SK-N-SH (cell line): Measurements from ENCODE around the gene CNPY2. TPM values are rescaled to one million over a fixed set of nuclear protein-coding genes. Genes with fewer than 3 reads are reported as not detected.

Experiments used
- CTCF ChIA-PET: fragments of 300-600, 350-600 bp; formaldehyde crosslinking; extraction: SDS; loops from one replicate; lab custom pipeline; 2021; lab: Yijun Ruan, JAX
- POLR2A ChIA-PET: fragments of 350-600 bp; sonication (Branson Sonifier 250); formaldehyde crosslinking; extraction: SDS; loops from one replicate; lab custom pipeline; 2020; ENCODE audit warnings: antibody characterized with exemption, inconsistent platforms; lab: Yijun Ruan, JAX
- DNase-seq: peaks from one replicate; pipeline ENCODE4 v3.0.0; 2012
- H2AFZ ChIP-seq: fragments of 200-600 bp; sonication (generic); 2 replicates; pipeline ENCODE4 v1.8.1; 2016; ENCODE audit warnings: antibody characterized with exemption, mild to moderate bottlenecking, low read depth
- H3F3A ChIP-seq: fragments of 200-600 bp; sonication (generic); replicated peaks from 2 replicates; pipeline ENCODE3; 2016; ENCODE audit warnings: antibody characterized with exemption, mild to moderate bottlenecking; ENCODE audit not compliant: insufficient read depth
- H3K27ac ChIP-seq, 2 experiments: fragments of 200-500 bp in 1 of 2; fragments of 200-600 bp in 1 of 2; sonication (Bioruptor generic) in 1 of 2; sonication (generic), shearing (Covaris generic) in 1 of 2; 2 replicates each; pipeline versions ENCODE4 v1.5.1 to v1.6.1; 2014 to 2016; ENCODE audit warnings: low read depth in 2 of 2, inconsistent platforms in 1 of 2, low read length in 1 of 2, mild to moderate bottlenecking in 1 of 2, mixed read lengths in 1 of 2
- H3K27me3 ChIP-seq: fragments of 200-600 bp; sonication (generic), shearing (Covaris generic); 2 replicates; pipeline ENCODE4 v1.6.1; 2016; ENCODE audit warnings: mixed run types; ENCODE audit not compliant: insufficient read depth
- H3K36me3 ChIP-seq, 2 experiments: fragments of 200-500 bp in 1 of 2; fragments of 200-600 bp in 1 of 2; sonication (Bioruptor generic) in 1 of 2; sonication (generic) in 1 of 2; replicated peaks in 1 of 2; 2 replicates each; pipeline versions ENCODE3 to v1.5.1; 2014 to 2016; ENCODE audit warnings: low read length in 1 of 2, mild to moderate bottlenecking in 1 of 2; ENCODE audit not compliant: insufficient read depth in 2 of 2, control insufficient read depth in 1 of 2
- H3K4me1 ChIP-seq, 2 experiments: fragments of 200-500 bp in 1 of 2; fragments of 200-600 bp in 1 of 2; sonication (Bioruptor generic) in 1 of 2; sonication (generic), shearing (Covaris generic) in 1 of 2; 2 replicates each; pipeline versions ENCODE4 v1.5.1 to v1.6.1; 2014 to 2016; ENCODE audit warnings: low read depth in 1 of 2, low read length in 1 of 2, mixed run types in 1 of 2; ENCODE audit not compliant: insufficient read depth in 2 of 2, control insufficient read depth in 1 of 2
- H3K4me2 ChIP-seq: fragments of 200-600 bp; sonication (generic), shearing (Covaris generic); 2 replicates; pipeline ENCODE4 v1.6.1; 2017; ENCODE audit warnings: mixed run types
- H3K4me3 ChIP-seq, 2 experiments: fragments of 200-500 bp in 1 of 2; fragments of 200-600 bp in 1 of 2; sonication (Bioruptor generic) in 1 of 2; sonication (generic), shearing (Covaris generic) in 1 of 2; 2 replicates each; pipeline versions ENCODE4 v1.5.1 to v1.8.1; 2014 to 2016; ENCODE audit warnings: low read depth in 2 of 2, inconsistent platforms in 1 of 2, low read length in 1 of 2, mild to moderate bottlenecking in 1 of 2, mixed read lengths in 1 of 2, moderate library complexity in 1 of 2
- H3K79me2 ChIP-seq: fragments of 200-600 bp; sonication (generic); 2 replicates; pipeline ENCODE4 v1.8.1; 2017; ENCODE audit warnings: mild to moderate bottlenecking; ENCODE audit not compliant: insufficient read depth
- H3K9ac ChIP-seq: fragments of 200-600 bp; sonication (generic); 2 replicates; pipeline ENCODE4 v1.6.1; 2017; ENCODE audit warnings: mixed run types
- H3K9me2 ChIP-seq: fragments of 200-600 bp; sonication (generic); 2 replicates; pipeline ENCODE4 v1.6.1; 2017; ENCODE audit warnings: mixed run types
- H3K9me3 ChIP-seq: fragments of 200-600 bp; sonication (generic); 2 replicates; pipeline ENCODE4 v1.6.1; 2017; ENCODE audit warnings: mixed run types, mild to moderate bottlenecking, moderate library complexity
- H4K20me1 ChIP-seq: fragments of 200-600 bp; sonication (generic); 2 replicates; pipeline ENCODE4 v1.6.1; 2017; ENCODE audit warnings: mild to moderate bottlenecking, mixed run types; ENCODE audit not compliant: insufficient read depth
- ELF1 ChIP-seq: IDR thresholded peaks from 2 replicates; pipeline ENCODE4 v1.4.0; 2012
- EP300 ChIP-seq, 2 experiments: IDR thresholded peaks; 2 replicates each; pipeline versions ENCODE4 v1.4.0 to v1.6.1; 2012; ENCODE audit warnings: borderline replicate concordance in 1 of 2, low read depth in 1 of 2, low read length in 1 of 2
- EZH2phosphoT487 ChIP-seq: fragments of 200-600 bp; sonication (generic); IDR thresholded peaks from 2 replicates; pipeline ENCODE4 v1.6.1; 2017; ENCODE audit warnings: low read depth, mixed run types, mild to moderate bottlenecking, antibody characterized with exemption, moderate library complexity, borderline replicate concordance
- FOXM1 ChIP-seq: IDR thresholded peaks from 2 replicates; pipeline ENCODE4 v1.4.0; 2012; ENCODE audit warnings: low read depth, mild to moderate bottlenecking
- GABPA ChIP-seq: IDR thresholded peaks from 2 replicates; pipeline ENCODE4 v1.4.0; 2012; ENCODE audit warnings: low read depth, mild to moderate bottlenecking
- GATA2 ChIP-seq: sonication (generic); formaldehyde crosslinking; IDR thresholded peaks from 2 replicates; pipeline ENCODE4 v1.5.0; 2020; ENCODE audit warnings: mild to moderate bottlenecking, missing genetic modification reagents
- JUND ChIP-seq: IDR thresholded peaks from 2 replicates; pipeline ENCODE4 v1.4.0; 2012
- MEF2A ChIP-seq: IDR thresholded peaks from 2 replicates; pipeline ENCODE4 v1.4.0; 2012; ENCODE audit warnings: low read depth, borderline replicate concordance
- RAD21 ChIP-seq: IDR thresholded peaks from 2 replicates; pipeline ENCODE4 v1.6.1; 2012; ENCODE audit warnings: mild to moderate bottlenecking, low read length
- RCOR1 ChIP-seq: fragments of 150-350 bp; IDR thresholded peaks from 2 replicates; pipeline ENCODE4 v1.6.1; 2017; ENCODE audit warnings: antibody characterized with exemption, low read length
- RFX5 ChIP-seq: IDR thresholded peaks from 2 replicates; pipeline ENCODE4 v1.6.1; 2012; ENCODE audit warnings: mild to moderate bottlenecking, improper control_type of control experiment, low read length
- RXRA ChIP-seq: IDR thresholded peaks from 2 replicates; pipeline ENCODE4 v1.4.0; 2012; ENCODE audit warnings: low read depth, mild to moderate bottlenecking, borderline replicate concordance
- SMC3 ChIP-seq: IDR thresholded peaks from 2 replicates; pipeline ENCODE4 v1.6.1; 2012; ENCODE audit warnings: low read depth, low read length, improper control_type of control experiment
- TCF12 ChIP-seq: IDR thresholded peaks from 2 replicates; pipeline ENCODE4 v1.4.0; 2012
- WGBS: methylation state at CpG from one replicate; pipeline ENCODE4 v1.1.6; 2017; ENCODE audit warnings: low lambda C conversion rate; 5-methylcytosine and 5-hydroxymethylcytosine counted together
- polyA plus RNA-seq, 3 experiments: library from polyadenylated mRNA; depleted of rRNA; stranded (reverse); fragments of >200 nt; gene quantifications; 2 replicates each; pipeline ENCODE4 v1.2.3, GENCODE V29; 2012
- TF ChIP-seq, protein P1 (sequence below): IDR thresholded peaks from 2 replicates; pipeline ENCODE4 v1.4.0; 2012; ENCODE audit warnings: low read depth, borderline replicate concordance
- TF ChIP-seq, protein P2 (sequence below): fragments of 150-350 bp; IDR thresholded peaks from 2 replicates; pipeline ENCODE4 v1.6.1; 2017; ENCODE audit warnings: antibody characterized with exemption, low read length, low read depth, borderline replicate concordance
- TF ChIP-seq, protein P3 (sequence below): IDR thresholded peaks from 2 replicates; pipeline ENCODE4 v1.4.0; 2012; ENCODE audit warnings: low read depth, borderline replicate concordance
- TF ChIP-seq, protein P4 (sequence below): fragments of 200-600 bp; sonication (generic); IDR thresholded peaks from 2 replicates; pipeline ENCODE4 v1.6.1; 2017; ENCODE audit warnings: antibody characterized with exemption, mild to moderate bottlenecking, moderate library complexity

Gene CNPY2
- polyA plus RNA-seq, 1 of the 3 experiments (the other 2 are of a cell fraction): 191 TPM

GRCh38 chr12:56339158-56339422, 23.3 kb upstream of the CNPY2 start:
- ChIA-PET POLR2A (interaction anchor here (0.6 kb wide), 1 partner anchor 21 kb away, joined by 3 read pairs; the partner anchor contains the start of gene STAT2), CTCF (no interaction called here)
- no peak for TF ChIP-seq EP300 (IDR thresholded peaks at IDR 0.05; ENCODE audit: borderline replicate concordance in 1 of 2, low read depth in 1 of 2, low read length in 1 of 2)
- TF ChIP-seq, protein P1, sequence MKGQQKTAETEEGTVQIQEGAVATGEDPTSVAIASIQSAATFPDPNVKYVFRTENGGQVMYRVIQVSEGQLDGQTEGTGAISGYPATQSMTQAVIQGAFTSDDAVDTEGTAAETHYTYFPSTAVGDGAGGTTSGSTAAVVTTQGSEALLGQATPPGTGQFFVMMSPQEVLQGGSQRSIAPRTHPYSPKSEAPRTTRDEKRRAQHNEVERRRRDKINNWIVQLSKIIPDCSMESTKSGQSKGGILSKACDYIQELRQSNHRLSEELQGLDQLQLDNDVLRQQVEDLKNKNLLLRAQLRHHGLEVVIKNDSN: no peak
- no peak for TF ChIP-seq GABPA
- TF ChIP-seq, protein P2, sequence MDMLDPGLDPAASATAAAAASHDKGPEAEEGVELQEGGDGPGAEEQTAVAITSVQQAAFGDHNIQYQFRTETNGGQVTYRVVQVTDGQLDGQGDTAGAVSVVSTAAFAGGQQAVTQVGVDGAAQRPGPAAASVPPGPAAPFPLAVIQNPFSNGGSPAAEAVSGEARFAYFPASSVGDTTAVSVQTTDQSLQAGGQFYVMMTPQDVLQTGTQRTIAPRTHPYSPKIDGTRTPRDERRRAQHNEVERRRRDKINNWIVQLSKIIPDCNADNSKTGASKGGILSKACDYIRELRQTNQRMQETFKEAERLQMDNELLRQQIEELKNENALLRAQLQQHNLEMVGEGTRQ: no peak
- TF ChIP-seq RFX5: no peak
- TF ChIP-seq SMC3: no peak
- no peak for TF ChIP-seq EZH2phosphoT487
- no peak for TF ChIP-seq RXRA
- TF ChIP-seq, protein P3, sequence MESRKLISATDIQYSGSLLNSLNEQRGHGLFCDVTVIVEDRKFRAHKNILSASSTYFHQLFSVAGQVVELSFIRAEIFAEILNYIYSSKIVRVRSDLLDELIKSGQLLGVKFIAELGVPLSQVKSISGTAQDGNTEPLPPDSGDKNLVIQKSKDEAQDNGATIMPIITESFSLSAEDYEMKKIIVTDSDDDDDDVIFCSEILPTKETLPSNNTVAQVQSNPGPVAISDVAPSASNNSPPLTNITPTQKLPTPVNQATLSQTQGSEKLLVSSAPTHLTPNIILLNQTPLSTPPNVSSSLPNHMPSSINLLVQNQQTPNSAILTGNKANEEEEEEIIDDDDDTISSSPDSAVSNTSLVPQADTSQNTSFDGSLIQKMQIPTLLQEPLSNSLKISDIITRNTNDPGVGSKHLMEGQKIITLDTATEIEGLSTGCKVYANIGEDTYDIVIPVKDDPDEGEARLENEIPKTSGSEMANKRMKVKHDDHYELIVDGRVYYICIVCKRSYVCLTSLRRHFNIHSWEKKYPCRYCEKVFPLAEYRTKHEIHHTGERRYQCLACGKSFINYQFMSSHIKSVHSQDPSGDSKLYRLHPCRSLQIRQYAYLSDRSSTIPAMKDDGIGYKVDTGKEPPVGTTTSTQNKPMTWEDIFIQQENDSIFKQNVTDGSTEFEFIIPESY: no peak
- no peak for TF ChIP-seq TCF12
- TF ChIP-seq RCOR1: no peak
- no peak for TF ChIP-seq GATA2 (CRISPR knock-in tag)
- Histone ChIP-seq H4K20me1 (no peaks in the 10 kb centered on the region), H3K36me3 (peaks cover 20 to 21% of the 10 kb centered on the region in 2 experiments), H3K9ac (no peak overlapping the region), H3K27me3 (no peaks in the 10 kb centered on the region), H3K4me1 (no peaks in the 10 kb centered on the region; a peak in 1 of 4 replicates), H3K4me2 (no peak overlapping the region), H3K27ac (no peak overlapping the region), H3K9me3 (no peaks in the 10 kb centered on the region), H3K79me2 (no peaks in the 10 kb centered on the region), H3F3A (peaks cover 15% of the 10 kb centered on the region), H2AFZ (no peak overlapping the region), H3K4me3 (no peak overlapping the region), H3K9me2 (no peaks in the 10 kb centered on the region)
- 77% methylated on average over 1 of the region's 1 CpG for WGBS
- no peak for DNase-seq

DNA sequence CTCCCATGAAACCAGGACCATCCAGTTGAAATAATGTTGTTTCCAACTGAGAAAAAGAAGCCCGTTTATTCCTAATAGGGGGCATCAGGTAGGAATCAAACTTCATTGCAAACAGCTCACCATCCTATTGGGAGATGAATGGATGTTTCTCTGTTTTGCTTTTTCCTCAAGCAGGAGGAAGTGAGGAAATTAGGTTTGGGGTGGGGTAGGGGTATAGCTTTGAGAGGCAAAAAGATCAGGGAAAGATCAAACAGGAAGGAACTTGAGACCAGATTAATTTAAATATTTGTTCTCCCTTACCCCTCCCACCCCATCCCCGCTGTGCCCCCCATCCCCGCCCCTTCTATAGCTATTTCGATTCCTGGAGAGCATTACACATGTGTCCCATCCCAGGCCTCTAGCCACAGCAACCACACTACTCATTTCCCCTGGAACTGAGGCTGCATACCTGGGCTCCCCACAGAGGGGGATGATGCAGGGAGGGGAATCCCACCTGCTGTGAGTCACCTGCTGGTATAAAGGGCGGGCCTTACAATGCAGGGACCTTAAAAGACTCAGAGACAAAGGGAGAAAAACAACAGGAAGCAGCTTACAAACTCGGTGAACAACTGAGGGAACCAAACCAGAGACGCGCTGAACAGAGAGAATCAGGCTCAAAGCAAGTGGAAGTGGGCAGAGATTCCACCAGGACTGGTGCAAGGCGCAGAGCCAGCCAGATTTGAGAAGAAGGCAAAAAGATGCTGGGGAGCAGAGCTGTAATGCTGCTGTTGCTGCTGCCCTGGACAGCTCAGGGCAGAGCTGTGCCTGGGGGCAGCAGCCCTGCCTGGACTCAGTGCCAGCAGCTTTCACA, 22.7 kb upstream of the CNPY2 start, which contains the start of gene IL23A:
IL23A (plus strand) TSS at position 577 of the 850 bp plus-strand sequence; CDS start at position 738, 161 bp downstream.
- Histone ChIP-seq H3K9me2 (no peaks in the 10 kb centered on the region), H3K9me3 (no peaks in the 10 kb centered on the region), H3K27ac (no peak within 1 kb of the TSS), H3K27me3 (no peaks in the 10 kb centered on the region), H3K36me3 (peaks cover 14 to 16% of the 10 kb centered on the region in 2 experiments), H4K20me1 (no peaks in the 10 kb centered on the region), H3K4me3 (no peak within 1 kb of the TSS), H3K9ac (no peak within 1 kb of the TSS), H3K4me1 (no peaks in the 10 kb centered on the region; a peak in 1 of 4 replicates)
- ChIA-PET POLR2A (interaction anchor here (0.6 kb wide), 2 partner anchors 21 to 529 kb away, joined by 3 read pairs; partner anchors contain the start of gene STAT2), CTCF (no interaction called here)
- DNase-seq: no peak
- WGBS: 73% methylated on average over 9 of the region's 9 CpGs
- TF ChIP-seq ELF1 (no peak), RAD21 (no peak), SMC3 (no peak), MEF2A (no peak), FOXM1 (no peak), GATA2 (CRISPR knock-in tag) (no peak), JUND (no peak)
- TF ChIP-seq, protein P4, sequence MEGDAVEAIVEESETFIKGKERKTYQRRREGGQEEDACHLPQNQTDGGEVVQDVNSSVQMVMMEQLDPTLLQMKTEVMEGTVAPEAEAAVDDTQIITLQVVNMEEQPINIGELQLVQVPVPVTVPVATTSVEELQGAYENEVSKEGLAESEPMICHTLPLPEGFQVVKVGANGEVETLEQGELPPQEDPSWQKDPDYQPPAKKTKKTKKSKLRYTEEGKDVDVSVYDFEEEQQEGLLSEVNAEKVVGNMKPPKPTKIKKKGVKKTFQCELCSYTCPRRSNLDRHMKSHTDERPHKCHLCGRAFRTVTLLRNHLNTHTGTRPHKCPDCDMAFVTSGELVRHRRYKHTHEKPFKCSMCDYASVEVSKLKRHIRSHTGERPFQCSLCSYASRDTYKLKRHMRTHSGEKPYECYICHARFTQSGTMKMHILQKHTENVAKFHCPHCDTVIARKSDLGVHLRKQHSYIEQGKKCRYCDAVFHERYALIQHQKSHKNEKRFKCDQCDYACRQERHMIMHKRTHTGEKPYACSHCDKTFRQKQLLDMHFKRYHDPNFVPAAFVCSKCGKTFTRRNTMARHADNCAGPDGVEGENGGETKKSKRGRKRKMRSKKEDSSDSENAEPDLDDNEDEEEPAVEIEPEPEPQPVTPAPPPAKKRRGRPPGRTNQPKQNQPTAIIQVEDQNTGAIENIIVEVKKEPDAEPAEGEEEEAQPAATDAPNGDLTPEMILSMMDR: no peak
- TF ChIP-seq, all 33 proteins: peak for 0
- Histone ChIP-seq H3K4me2 (no peak within 1 kb of the TSS), H3F3A (peaks cover 15% of the 10 kb centered on the region), H2AFZ (no peak within 1 kb of the TSS), H3K79me2 (no peaks in the 10 kb centered on the region)
